Liver (tissue), 9 donors: Measurements from ENCODE around the gene WWOX. TPM values are rescaled to one million over a fixed set of nuclear protein-coding genes. Genes with fewer than 3 reads are reported as not detected.

Experiments
- DNase-seq: peaks from one replicate; pipeline ENCODE4 v3.0.0-alpha.2; 2017; ENCODE audit warnings: low spot score
- H3K27ac ChIP-seq, 2 donors: one replicate each; pipeline ENCODE4 v1.7.0; 2013; ENCODE audit warnings: inconsistent platforms in 2 of 2, low read length in 2 of 2, control low read depth in 1 of 2, low read depth in 1 of 2, mild to moderate bottlenecking in 1 of 2
- H3K27me3 ChIP-seq, 4 donors: one replicate each; pipeline versions ENCODE4 v1.6.1 to v1.7.0; 2013; ENCODE audit warnings: low read length in 3 of 4, inconsistent platforms in 1 of 4, mild to moderate bottlenecking in 1 of 4, moderate library complexity in 1 of 4; ENCODE audit not compliant: control insufficient read depth in 4 of 4, insufficient read depth in 4 of 4
- H3K36me3 ChIP-seq, 4 donors: one replicate each; pipeline versions ENCODE4 v1.6.1 to v1.7.0; 2013; ENCODE audit warnings: low read length in 3 of 4, mild to moderate bottlenecking in 3 of 4, low read depth in 1 of 4, moderate library complexity in 1 of 4; ENCODE audit not compliant: control insufficient read depth in 4 of 4, insufficient read depth in 3 of 4
- H3K4me1 ChIP-seq, 4 donors: one replicate each; pipeline versions ENCODE4 v1.6.1 to v1.7.0; 2013; ENCODE audit warnings: low read length in 3 of 4, mild to moderate bottlenecking in 3 of 4, moderate library complexity in 1 of 4; ENCODE audit not compliant: control insufficient read depth in 4 of 4, insufficient read depth in 4 of 4
- H3K4me3 ChIP-seq, 3 donors: one replicate each; pipeline versions ENCODE4 v1.6.1 to v1.7.0; 2013; ENCODE audit warnings: low read length in 3 of 3, control low read depth in 1 of 3, low read depth in 1 of 3, mild to moderate bottlenecking in 1 of 3
- H3K9ac ChIP-seq, 2 donors: one replicate each; pipeline ENCODE4 v1.7.0; 2013; ENCODE audit warnings: low read length in 2 of 2, mild to moderate bottlenecking in 2 of 2, moderate library complexity in 2 of 2, control low read depth in 1 of 2, low read depth in 1 of 2
- H3K9me3 ChIP-seq, 4 donors: one replicate each; pipeline versions ENCODE4 v1.6.1 to v1.7.0; 2013; ENCODE audit warnings: low read length in 3 of 4; ENCODE audit not compliant: control insufficient read depth in 4 of 4
- ATF3 ChIP-seq: IDR thresholded peaks from 2 replicates; pipeline ENCODE4 v1.6.1; 2016; ENCODE audit warnings: antibody characterized with exemption
- EGR1 ChIP-seq, 2 donors: IDR thresholded peaks; 2 replicates each; pipeline ENCODE4 v1.6.1; 2016 to 2018; ENCODE audit warnings: antibody characterized with exemption in 2 of 2, low read depth in 2 of 2
- FOXA1 ChIP-seq: IDR thresholded peaks from 2 replicates; pipeline ENCODE4 v1.6.1; 2016; ENCODE audit warnings: antibody characterized with exemption
- FOXA2 ChIP-seq: IDR thresholded peaks from 2 replicates; pipeline ENCODE4 v1.6.1; 2016; ENCODE audit warnings: antibody characterized with exemption
- GABPA ChIP-seq, 2 donors: IDR thresholded peaks in 1 of 2; conservative IDR thresholded peaks in 1 of 2; 2 replicates each; pipeline ENCODE4 v1.6.1; 2016; ENCODE audit warnings: antibody characterized with exemption in 2 of 2, mild to moderate bottlenecking in 1 of 2, moderate library complexity in 1 of 2
- HNF4A ChIP-seq, 2 donors: conservative IDR thresholded peaks; 2 replicates each; pipeline ENCODE4 v1.6.1; 2016; ENCODE audit warnings: antibody characterized with exemption in 2 of 2, mild to moderate bottlenecking in 2 of 2
- HNF4G ChIP-seq: IDR thresholded peaks from 2 replicates; pipeline ENCODE4 v1.6.1; 2016; ENCODE audit warnings: antibody characterized with exemption
- JUND ChIP-seq, 2 donors: IDR thresholded peaks; 2 replicates each; pipeline ENCODE4 v1.6.1; 2016; ENCODE audit warnings: antibody characterized with exemption in 2 of 2
- MAX ChIP-seq: IDR thresholded peaks from 2 replicates; pipeline ENCODE4 v1.6.1; 2016; ENCODE audit warnings: antibody characterized with exemption
- NR2F2 ChIP-seq: IDR thresholded peaks from 2 replicates; pipeline ENCODE4 v1.6.1; 2016; ENCODE audit warnings: antibody characterized with exemption
- RAD21 ChIP-seq, 2 donors: IDR thresholded peaks; 2 replicates each; pipeline ENCODE4 v1.6.1; 2016; ENCODE audit warnings: antibody characterized with exemption in 2 of 2, mild to moderate bottlenecking in 2 of 2
- RXRA ChIP-seq, 2 donors: IDR thresholded peaks; 2 replicates each; pipeline ENCODE4 v1.6.1; 2017 to 2018; ENCODE audit warnings: antibody characterized with exemption in 2 of 2, mild to moderate bottlenecking in 1 of 2
- SP1 ChIP-seq: IDR thresholded peaks from 2 replicates; pipeline ENCODE4 v1.6.1; 2018; ENCODE audit warnings: antibody characterized with exemption, mild to moderate bottlenecking
- TAF1 ChIP-seq: conservative IDR thresholded peaks from 2 replicates; pipeline ENCODE4 v1.6.1; 2016; ENCODE audit warnings: antibody characterized with exemption, mild to moderate bottlenecking
- YY1 ChIP-seq: IDR thresholded peaks from 2 replicates; pipeline ENCODE4 v1.6.1; 2016; ENCODE audit warnings: antibody characterized with exemption, mild to moderate bottlenecking
- ZBTB33 ChIP-seq: IDR thresholded peaks from 2 replicates; pipeline ENCODE4 v1.6.1; 2016; ENCODE audit warnings: antibody characterized with exemption
- WGBS: extraction: QIAGEN DNeasy Blood & Tissue Kit; methylation state at CpG from one replicate; pipeline ENCODE4 v1.1.7; 2013; 5-methylcytosine and 5-hydroxymethylcytosine counted together
- polyA plus RNA-seq, 2 donors: library from polyadenylated mRNA; stranded (reverse) in 1 of 2; unstranded in 1 of 2; fragments of 200-250 nt in 1 of 2; fragments of >200 nt in 1 of 2; fragmentation: Nextera tagmentation in 1 of 2; extraction: Ambion mirVana in 1 of 2; gene quantifications; one replicate each; pipeline versions ENCODE4 v1.2.1 to v1.2.3, GENCODE V29; 2013 to 2015
- total RNA-seq, 2 donors: library from RNA; depleted of rRNA; stranded (reverse); fragments of >200 nt; gene quantifications; one replicate each; pipeline ENCODE4 v1.2.3, GENCODE V29; 2014
- TF ChIP-seq, protein P1 (sequence below): IDR thresholded peaks from 2 replicates; pipeline ENCODE4 v1.6.1; 2016; ENCODE audit warnings: antibody characterized with exemption, mild to moderate bottlenecking
- TF ChIP-seq, protein P2 (sequence below): fragments of 150-350 bp; IDR thresholded peaks from 2 replicates; pipeline ENCODE4 v1.5.1; 2017; ENCODE audit warnings: improper control_type of control experiment, low read depth, low read length; ENCODE audit not compliant: missing input control
- donor health status: healthy.
- donor health status: healthy.
- donor health status: healthy.
- donor health status: healthy.
- donor health status: healthy.

WWOX gene
- total and polyA plus RNA-seq, 4 donors: 9.8 to 46.0 (median 15.3) TPM

GRCh38 chr16:78523212-78523985, 423.9 kb downstream of the WWOX start:
- Histone ChIP-seq H3K27me3 (no peaks in the 10 kb centered on the region), H3K36me3 (no peaks in the 10 kb centered on the region), H3K9ac (no peak overlapping the region), H3K9me3 (no peaks in the 10 kb centered on the region), H3K4me3 (no peak overlapping the region), H3K27ac (no peak overlapping the region), H3K4me1 (no peaks in the 10 kb centered on the region)
- WGBS: 84% methylated on average over 9 of the region's 9 CpGs
- TF ChIP-seq, protein P1, sequence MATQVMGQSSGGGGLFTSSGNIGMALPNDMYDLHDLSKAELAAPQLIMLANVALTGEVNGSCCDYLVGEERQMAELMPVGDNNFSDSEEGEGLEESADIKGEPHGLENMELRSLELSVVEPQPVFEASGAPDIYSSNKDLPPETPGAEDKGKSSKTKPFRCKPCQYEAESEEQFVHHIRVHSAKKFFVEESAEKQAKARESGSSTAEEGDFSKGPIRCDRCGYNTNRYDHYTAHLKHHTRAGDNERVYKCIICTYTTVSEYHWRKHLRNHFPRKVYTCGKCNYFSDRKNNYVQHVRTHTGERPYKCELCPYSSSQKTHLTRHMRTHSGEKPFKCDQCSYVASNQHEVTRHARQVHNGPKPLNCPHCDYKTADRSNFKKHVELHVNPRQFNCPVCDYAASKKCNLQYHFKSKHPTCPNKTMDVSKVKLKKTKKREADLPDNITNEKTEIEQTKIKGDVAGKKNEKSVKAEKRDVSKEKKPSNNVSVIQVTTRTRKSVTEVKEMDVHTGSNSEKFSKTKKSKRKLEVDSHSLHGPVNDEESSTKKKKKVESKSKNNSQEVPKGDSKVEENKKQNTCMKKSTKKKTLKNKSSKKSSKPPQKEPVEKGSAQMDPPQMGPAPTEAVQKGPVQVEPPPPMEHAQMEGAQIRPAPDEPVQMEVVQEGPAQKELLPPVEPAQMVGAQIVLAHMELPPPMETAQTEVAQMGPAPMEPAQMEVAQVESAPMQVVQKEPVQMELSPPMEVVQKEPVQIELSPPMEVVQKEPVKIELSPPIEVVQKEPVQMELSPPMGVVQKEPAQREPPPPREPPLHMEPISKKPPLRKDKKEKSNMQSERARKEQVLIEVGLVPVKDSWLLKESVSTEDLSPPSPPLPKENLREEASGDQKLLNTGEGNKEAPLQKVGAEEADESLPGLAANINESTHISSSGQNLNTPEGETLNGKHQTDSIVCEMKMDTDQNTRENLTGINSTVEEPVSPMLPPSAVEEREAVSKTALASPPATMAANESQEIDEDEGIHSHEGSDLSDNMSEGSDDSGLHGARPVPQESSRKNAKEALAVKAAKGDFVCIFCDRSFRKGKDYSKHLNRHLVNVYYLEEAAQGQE: no peak
- TF ChIP-seq EGR1 (IDR thresholded peaks at IDR 0.05; ENCODE audit: low read depth in 2 of 2) (no peak), FOXA2 (no peak), RXRA (IDR thresholded peaks at IDR 0.05) (no peak), FOXA1 (no peak), RAD21 (IDR thresholded peaks at IDR 0.05) (no peak), TAF1 (no peak), HNF4G (no peak), ZBTB33 (no peak), NR2F2 (no peak), HNF4A (conservative IDR thresholded peaks at IDR 0.05) (no peak), ATF3 (no peak), GABPA (IDR thresholded peaks at IDR 0.05 in 1 of 2, conservative IDR thresholded peaks at IDR 0.05 in 1 of 2) (no peak), JUND (IDR thresholded peaks at IDR 0.05) (no peak), MAX (no peak), SP1 (no peak), YY1 (no peak)
- TF ChIP-seq, protein P2, sequence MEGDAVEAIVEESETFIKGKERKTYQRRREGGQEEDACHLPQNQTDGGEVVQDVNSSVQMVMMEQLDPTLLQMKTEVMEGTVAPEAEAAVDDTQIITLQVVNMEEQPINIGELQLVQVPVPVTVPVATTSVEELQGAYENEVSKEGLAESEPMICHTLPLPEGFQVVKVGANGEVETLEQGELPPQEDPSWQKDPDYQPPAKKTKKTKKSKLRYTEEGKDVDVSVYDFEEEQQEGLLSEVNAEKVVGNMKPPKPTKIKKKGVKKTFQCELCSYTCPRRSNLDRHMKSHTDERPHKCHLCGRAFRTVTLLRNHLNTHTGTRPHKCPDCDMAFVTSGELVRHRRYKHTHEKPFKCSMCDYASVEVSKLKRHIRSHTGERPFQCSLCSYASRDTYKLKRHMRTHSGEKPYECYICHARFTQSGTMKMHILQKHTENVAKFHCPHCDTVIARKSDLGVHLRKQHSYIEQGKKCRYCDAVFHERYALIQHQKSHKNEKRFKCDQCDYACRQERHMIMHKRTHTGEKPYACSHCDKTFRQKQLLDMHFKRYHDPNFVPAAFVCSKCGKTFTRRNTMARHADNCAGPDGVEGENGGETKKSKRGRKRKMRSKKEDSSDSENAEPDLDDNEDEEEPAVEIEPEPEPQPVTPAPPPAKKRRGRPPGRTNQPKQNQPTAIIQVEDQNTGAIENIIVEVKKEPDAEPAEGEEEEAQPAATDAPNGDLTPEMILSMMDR: no peak
- DNase-seq: no peak
